Activated CD8-positive, alpha-beta T cell treated with anti-CD3 and anti-CD28 coated beads for 36 hours (primary cell): ENCODE measurements around the gene PDZD7. TPM values are rescaled to one million over a fixed set of nuclear protein-coding genes. Genes with fewer than 3 reads are reported as not detected.

ENCODE experiments used
- ATAC-seq: fragments of 200-7000 bp; cut with Tn5 transposase; one replicate; pipeline ENCODE4 v1.10.0; 2021; ENCODE audit warnings: mild to moderate bottlenecking, moderate library complexity
- CTCF ChIA-PET: fragments of 350-600 bp; sonication (Branson Sonifier 250); formaldehyde crosslinking; loops from one replicate; lab custom pipeline; 2021; ENCODE audit warnings: antibody characterized with exemption; lab: Charles Lee
- POLR2A ChIA-PET: fragments of 350-600 bp; sonication (Branson Sonifier 250); formaldehyde crosslinking; loops from one replicate; lab custom pipeline; 2021; ENCODE audit warnings: antibody characterized with exemption; lab: Charles Lee
- DNase-seq: peaks from one replicate; pipeline ENCODE4 v3.0.0-alpha.2; 2020
- H3K27ac Mint-ChIP-seq: one replicate; pipeline ENCODE4 v1.8.0; 2021; ENCODE audit warnings: mild to moderate bottlenecking, mixed read lengths
- H3K27me3 Mint-ChIP-seq: one replicate; pipeline ENCODE4 v1.8.0; 2021; ENCODE audit warnings: mixed read lengths
- H3K36me3 Mint-ChIP-seq: one replicate; pipeline ENCODE4 v1.8.0; 2021; ENCODE audit warnings: low read depth, mixed read lengths
- H3K4me1 Mint-ChIP-seq: one replicate; pipeline ENCODE4 v1.8.0; 2021; ENCODE audit warnings: low read depth, mixed read lengths
- H3K4me3 Mint-ChIP-seq: one replicate; pipeline ENCODE4 v1.8.0; 2021; ENCODE audit warnings: mild to moderate bottlenecking, moderate library complexity, mixed read lengths
- H3K9me3 Mint-ChIP-seq: one replicate; pipeline ENCODE4 v1.8.0; 2021; ENCODE audit warnings: mixed read lengths
- intact Hi-C: fragments of 100-400 bp; cut with micrococcal nuclease; formaldehyde crosslinking; loops from one replicate; pipeline ENCODE4 v1.10.0; 2022
- total RNA-seq, 2 experiments: library from RNA; stranded (reverse); gene quantifications; one replicate each; pipeline ENCODE4 v1.2.3, GENCODE V29; 2021
- TF ChIP-seq, protein P1 (sequence below): fragments of 200-600 bp; IDR thresholded peaks from one replicate; pipeline ENCODE4 v1.8.0; 2022; ENCODE audit warnings: antibody characterized with exemption, mild to moderate bottlenecking

Gene PDZD7
- total RNA-seq, 2 experiments from 2014 or later, result 0.25 to 0.65 TPM

DNA sequence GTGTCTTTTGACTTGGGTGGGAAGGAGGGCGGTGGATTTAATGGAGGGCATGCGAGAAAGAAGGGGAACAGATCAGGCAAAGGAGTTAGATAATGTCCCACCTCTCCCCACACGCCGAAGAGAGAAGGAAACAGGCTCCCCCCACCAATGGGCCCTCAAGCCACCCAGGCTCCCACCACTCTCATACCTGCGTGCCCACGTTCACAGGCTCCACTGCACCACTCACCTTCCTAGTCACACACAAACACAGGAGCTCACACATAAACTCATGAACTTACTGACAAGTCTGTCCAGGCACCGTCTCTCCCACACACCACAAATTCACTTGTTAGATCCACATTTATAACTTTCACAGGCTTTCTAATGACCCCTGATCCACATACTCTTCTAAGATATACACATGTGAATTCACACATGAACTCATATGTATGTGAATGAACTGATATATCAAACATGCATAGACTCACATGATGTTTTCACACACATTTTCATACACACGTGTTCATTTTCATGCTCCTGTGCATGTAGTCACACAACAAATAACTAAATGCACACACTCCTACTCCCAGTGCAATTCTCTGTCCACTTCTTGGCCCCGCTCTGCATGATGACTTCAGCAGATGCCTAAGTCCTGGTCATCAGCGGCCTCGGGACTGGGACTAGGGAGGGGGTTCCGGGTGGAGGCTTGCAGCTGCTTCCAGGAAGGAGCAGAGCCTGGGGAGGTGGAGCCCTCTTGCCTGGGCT, 29.8 kb downstream of the PDZD7 start:
- DNase-seq (no peak), ATAC-seq (no peak)
- TF ChIP-seq, protein P1, sequence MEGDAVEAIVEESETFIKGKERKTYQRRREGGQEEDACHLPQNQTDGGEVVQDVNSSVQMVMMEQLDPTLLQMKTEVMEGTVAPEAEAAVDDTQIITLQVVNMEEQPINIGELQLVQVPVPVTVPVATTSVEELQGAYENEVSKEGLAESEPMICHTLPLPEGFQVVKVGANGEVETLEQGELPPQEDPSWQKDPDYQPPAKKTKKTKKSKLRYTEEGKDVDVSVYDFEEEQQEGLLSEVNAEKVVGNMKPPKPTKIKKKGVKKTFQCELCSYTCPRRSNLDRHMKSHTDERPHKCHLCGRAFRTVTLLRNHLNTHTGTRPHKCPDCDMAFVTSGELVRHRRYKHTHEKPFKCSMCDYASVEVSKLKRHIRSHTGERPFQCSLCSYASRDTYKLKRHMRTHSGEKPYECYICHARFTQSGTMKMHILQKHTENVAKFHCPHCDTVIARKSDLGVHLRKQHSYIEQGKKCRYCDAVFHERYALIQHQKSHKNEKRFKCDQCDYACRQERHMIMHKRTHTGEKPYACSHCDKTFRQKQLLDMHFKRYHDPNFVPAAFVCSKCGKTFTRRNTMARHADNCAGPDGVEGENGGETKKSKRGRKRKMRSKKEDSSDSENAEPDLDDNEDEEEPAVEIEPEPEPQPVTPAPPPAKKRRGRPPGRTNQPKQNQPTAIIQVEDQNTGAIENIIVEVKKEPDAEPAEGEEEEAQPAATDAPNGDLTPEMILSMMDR, result no peak
- ChIA-PET CTCF (interaction anchor here (1.5 to 12.8 kb wide), 2 partner anchors 10 to 16 kb away, joined by 6 to 178 read pairs; no protein-coding TSS in a partner anchor), POLR2A (interaction anchor here (1.2 kb wide), 1 partner anchor 34 kb away, joined by 8 read pairs; no protein-coding TSS in a partner anchor)
- H3K27me3 Mint-ChIP-seq, result no peaks in the 10 kb centered on the region
- H3K36me3 Mint-ChIP-seq, result no peaks in the 10 kb centered on the region
- peak overlapping the region; percentile 1 for H3K27ac Mint-ChIP-seq
- intact Hi-C loops, result no loop called here
- no peaks in the 10 kb centered on the region for H3K9me3 Mint-ChIP-seq
- peaks cover 18% of the 10 kb centered on the region for H3K4me1 Mint-ChIP-seq
- H3K4me3 Mint-ChIP-seq, result peak overlapping the region; percentile 44

DNA sequence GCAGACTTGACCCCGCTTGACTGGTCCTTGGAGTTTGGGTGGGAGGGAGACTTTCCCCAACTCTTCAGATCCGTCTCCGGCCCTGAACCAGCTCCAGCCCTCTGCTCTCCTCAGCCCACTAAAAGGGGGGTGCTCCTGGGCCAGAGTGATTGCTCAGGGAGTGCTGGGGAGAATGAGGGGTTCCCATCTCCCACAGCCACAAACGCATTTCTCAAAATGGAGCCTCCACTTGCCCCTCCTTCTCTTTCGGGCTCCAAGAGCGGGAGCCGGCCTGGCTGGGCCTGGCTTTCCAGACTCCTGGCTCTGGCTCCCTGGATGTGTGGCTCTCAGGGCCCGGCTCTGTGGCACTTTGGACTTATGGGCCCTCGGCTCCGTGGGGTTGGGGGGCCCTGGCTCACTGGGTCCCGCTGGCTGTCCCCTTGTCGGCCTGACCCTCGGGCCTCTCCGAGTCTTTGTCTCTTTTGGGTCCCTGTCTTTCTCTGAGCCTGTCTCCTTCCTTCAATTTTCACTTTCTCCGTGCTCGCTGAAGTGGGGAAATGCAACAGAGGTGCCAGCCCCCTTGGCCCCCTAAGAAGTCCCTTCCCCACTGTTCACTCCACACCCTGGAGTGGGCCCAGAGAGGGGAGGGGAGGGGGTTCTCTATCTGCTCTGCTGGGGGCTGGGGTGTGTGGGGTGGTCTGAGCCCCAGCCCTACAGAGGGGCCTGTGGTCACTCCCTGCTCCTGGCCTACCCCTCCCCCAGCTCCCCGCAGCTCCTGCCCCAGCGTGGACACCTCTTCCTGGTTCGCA, 30.6 kb downstream of the PDZD7 start:
- Mint-ChIP-seq H3K36me3 (no peaks in the 10 kb centered on the region), H3K9me3 (no peaks in the 10 kb centered on the region), H3K27me3 (no peaks in the 10 kb centered on the region), H3K27ac (peak overlapping the region; percentile 57), H3K4me1 (peaks cover 20% of the 10 kb centered on the region), H3K4me3 (peak overlapping the region; percentile 68)
- ChIA-PET POLR2A (interaction anchor here (1.2 to 4.5 kb wide), 2 partner anchors 12 to 35 kb away, joined by 8 to 25 read pairs; partner anchors contain the start of genes MRPL43 and TWNK), CTCF (interaction anchor here (1.0 to 12.8 kb wide), 10 partner anchors 8 to 112 kb away, joined by 3 to 178 read pairs (median 5); partner anchors contain the start of genes PDZD7, SFXN3 and SLF2)
- intact Hi-C loops, result no loop called here
- DNase-seq, result no peak
- TF ChIP-seq, protein P1, result no peak
- no peak for ATAC-seq

DNA sequence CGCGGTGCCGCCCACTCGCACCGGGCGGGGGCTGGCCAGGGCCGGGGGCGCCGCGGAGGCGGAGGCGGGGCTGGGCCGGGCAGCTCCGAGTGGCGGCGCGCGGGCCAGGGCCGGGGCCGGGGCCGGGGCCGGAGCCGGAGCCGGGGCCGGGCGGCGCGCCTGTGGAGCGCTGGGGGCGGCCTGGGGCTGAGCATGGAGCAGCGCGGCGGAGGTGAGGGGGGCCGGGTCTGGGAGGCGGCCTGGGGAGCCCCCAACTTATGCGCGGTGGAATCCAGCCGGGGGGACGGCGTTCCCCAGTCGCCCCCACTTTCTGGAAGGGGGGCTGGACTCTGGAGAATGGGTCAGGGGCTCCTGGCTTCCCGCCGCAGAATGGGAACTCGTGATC, 31.2 kb downstream of the PDZD7 start, which contains the start of gene LZTS2:
TSS of gene LZTS2 (plus strand) at position 67 of the 385 bp plus-strand sequence. CDS start 2,731 bp downstream, outside the sequence.
- POLR2A ChIA-PET, result interaction anchor here (0.7 to 4.5 kb wide), 3 partner anchors 12 to 44 kb away, joined by 3 to 25 read pairs (median 8); partner anchors contain the start of genes MRPL43 and TWNK
- peaks cover 20% of the 10 kb centered on the region for H3K4me1 Mint-ChIP-seq
- H3K36me3 Mint-ChIP-seq, result peaks cover 2% of the 10 kb centered on the region
- CTCF ChIA-PET, result interaction anchor here (0.7 to 12.8 kb wide), 11 partner anchors 8 to 111 kb away, joined by 3 to 178 read pairs (median 4); partner anchors contain the start of genes PDZD7, SFXN3 and SLF2
- TF ChIP-seq, protein P1, result no peak
- no peaks in the 10 kb centered on the region for H3K27me3 Mint-ChIP-seq
- peak within 1 kb of the TSS; percentile 78 for H3K4me3 Mint-ChIP-seq
- ATAC-seq (no peak), DNase-seq (no peak)
- intact Hi-C loops, result no loop called here
- peak within 1 kb of the TSS; percentile 88 for H3K27ac Mint-ChIP-seq
- H3K9me3 Mint-ChIP-seq, result no peaks in the 10 kb centered on the region

DNA sequence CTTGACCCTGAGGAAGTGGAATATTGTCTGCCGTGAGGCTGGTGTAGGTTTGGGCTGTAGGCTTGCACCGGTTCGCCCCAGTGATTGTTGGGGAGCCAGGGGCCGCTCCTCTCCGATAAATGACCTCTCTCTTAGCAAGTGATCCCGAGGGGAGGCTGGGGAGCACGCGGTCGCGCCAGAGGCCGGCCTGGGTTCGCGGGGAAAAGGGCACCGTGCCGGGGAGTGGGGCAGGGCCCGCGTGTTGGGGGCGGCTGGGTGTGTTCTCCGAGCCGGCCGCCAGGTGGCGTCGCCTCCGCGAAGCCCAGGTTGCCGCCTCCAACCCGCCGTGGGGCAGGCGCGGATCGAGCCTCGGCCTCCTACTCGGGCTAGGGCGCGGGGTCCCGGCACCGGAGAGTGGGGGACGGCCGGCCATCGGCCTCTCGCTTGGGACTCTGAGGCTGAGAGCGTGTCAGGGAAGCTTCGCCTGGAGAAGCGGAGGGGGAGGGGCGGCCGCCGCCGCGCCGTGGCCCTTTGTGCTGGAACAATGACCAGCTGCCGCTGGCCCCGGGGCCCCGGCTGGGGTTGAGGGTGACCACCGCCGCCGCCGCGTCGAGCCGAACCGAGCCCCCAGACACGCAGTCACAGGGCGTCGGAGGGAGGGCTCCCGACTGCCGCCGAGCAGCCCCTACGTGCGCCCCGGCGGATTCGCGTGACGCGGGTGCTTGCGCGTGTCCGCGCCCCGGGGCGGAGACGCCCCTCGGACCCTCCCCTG, 31.8 kb downstream of the PDZD7 start:
- peak; percentile 64 for ATAC-seq
- TF ChIP-seq, protein P1, result peak; percentile 99
- Mint-ChIP-seq H3K4me3 (peak overlapping the region; percentile 78), H3K4me1 (peaks cover 20% of the 10 kb centered on the region), H3K36me3 (peaks cover 5% of the 10 kb centered on the region), H3K27me3 (no peaks in the 10 kb centered on the region), H3K9me3 (no peaks in the 10 kb centered on the region), H3K27ac (peak overlapping the region; percentile 88)
- peak; percentile 78 for DNase-seq
- intact Hi-C loops, result no loop called here
- CTCF ChIA-PET, result interaction anchor here (0.7 to 12.8 kb wide), 20 partner anchors 8 to 798 kb away, joined by 3 to 178 read pairs (median 4); partner anchors contain the start of genes PDZD7, SFXN3 and SLF2
- POLR2A ChIA-PET, result interaction anchor here (0.7 to 4.5 kb wide), 3 partner anchors 11 to 44 kb away, joined by 3 to 25 read pairs (median 4); partner anchors contain the start of genes MRPL43 and TWNK
